MCF 10A (cell line): ENCODE measurements around the gene FBLN5. TPM values are rescaled to one million over a fixed set of nuclear protein-coding genes. Genes with fewer than 3 reads are reported as not detected.

ENCODE experiments used
- BruUV-seq: library from RNA; stranded (reverse); fragments of 400-500 nt; replicated peaks from 2 replicates; lab custom pipeline; 2021; lab: Mats Ljungman, UMichigan
- CTCF ChIA-PET: fragments of 300-600 bp; sonication (Branson Sonifier 250); formaldehyde crosslinking; extraction: SDS; loops from one replicate; lab custom pipeline; 2021; ENCODE audit warnings: antibody characterized with exemption, inconsistent platforms; lab: Yijun Ruan, JAX
- POLR2A ChIA-PET: fragments of 300-600, 350-650 bp; sonication (Branson Sonifier 250); formaldehyde crosslinking; extraction: SDS; loops from one replicate; lab custom pipeline; 2020; ENCODE audit warnings: antibody characterized with exemption, inconsistent platforms; lab: Yijun Ruan, JAX
- DNase-seq: peaks from one replicate; pipeline ENCODE4 v3.0.0-alpha.2; 2018; ENCODE audit not compliant: unreplicated experiment
- H3K27ac Mint-ChIP-seq: one replicate; pipeline ENCODE4 v1.8.0; 2022; ENCODE audit warnings: mild to moderate bottlenecking, low read depth, mixed read lengths; ENCODE audit not compliant: unreplicated experiment
- H3K27me3 Mint-ChIP-seq: one replicate; pipeline ENCODE4 v1.8.0; 2022; ENCODE audit warnings: mixed read lengths; ENCODE audit not compliant: insufficient read depth, unreplicated experiment
- H3K36me3 Mint-ChIP-seq: one replicate; pipeline ENCODE4 v1.8.0; 2022; ENCODE audit warnings: mild to moderate bottlenecking, moderate library complexity, mixed read lengths; ENCODE audit not compliant: insufficient read depth, unreplicated experiment
- H3K4me1 Mint-ChIP-seq: one replicate; pipeline ENCODE4 v1.8.0; 2022; ENCODE audit warnings: mixed read lengths; ENCODE audit not compliant: insufficient read depth, unreplicated experiment
- H3K4me3 Mint-ChIP-seq: one replicate; pipeline ENCODE4 v1.8.0; 2022; ENCODE audit warnings: mild to moderate bottlenecking, moderate library complexity, mixed read lengths; ENCODE audit not compliant: unreplicated experiment
- H3K9me3 Mint-ChIP-seq: one replicate; pipeline ENCODE4 v1.8.0; 2022; ENCODE audit warnings: mixed read lengths; ENCODE audit not compliant: unreplicated experiment
- CTCF ChIP-seq: fragments of 200-600 bp; IDR thresholded peaks from one replicate; pipeline ENCODE4 v1.8.0; 2022; ENCODE audit warnings: antibody characterized with exemption, mild to moderate bottlenecking; ENCODE audit not compliant: unreplicated experiment
- intact Hi-C: fragments of 100-400 bp; cut with micrococcal nuclease; formaldehyde crosslinking; loops from 2 replicates; pipeline ENCODE4 v1.14.1; 2022
- total RNA-seq: library from RNA; stranded (reverse); gene quantifications from 2 replicates; pipeline ENCODE4 v1.2.3, GENCODE V29; 2022

Gene FBLN5
- total RNA-seq, 1 experiment from 2014 or later = 14.8 TPM

DNA sequence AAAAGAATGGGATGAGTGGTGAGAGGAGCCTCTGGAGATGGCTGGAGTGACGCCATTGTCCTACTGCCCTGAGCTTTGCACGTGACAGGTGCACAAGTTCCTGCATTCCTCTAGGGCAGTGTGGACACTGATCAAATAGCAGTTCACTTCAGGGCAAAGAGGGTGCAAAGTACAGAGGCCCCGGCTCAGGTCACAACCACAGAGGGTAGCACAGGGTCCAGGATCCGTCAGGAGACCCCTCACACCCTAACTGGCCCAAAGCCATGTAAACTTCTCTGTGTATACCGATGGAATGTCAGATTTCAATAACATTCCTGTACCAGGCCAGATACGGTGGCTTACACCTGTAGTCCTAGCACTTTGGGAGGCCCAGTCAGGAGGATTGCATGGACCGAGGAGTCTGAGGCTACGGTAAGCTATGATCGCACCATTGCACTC, 10.4 kb upstream of the FBLN5 start:
- CTCF ChIA-PET = interaction anchor here (0.8 kb wide), 1 partner anchor 46 kb away, joined by 6 read pairs; no protein-coding TSS in a partner anchor
- H3K27me3 Mint-ChIP-seq = no peaks in the 10 kb centered on the region

DNA sequence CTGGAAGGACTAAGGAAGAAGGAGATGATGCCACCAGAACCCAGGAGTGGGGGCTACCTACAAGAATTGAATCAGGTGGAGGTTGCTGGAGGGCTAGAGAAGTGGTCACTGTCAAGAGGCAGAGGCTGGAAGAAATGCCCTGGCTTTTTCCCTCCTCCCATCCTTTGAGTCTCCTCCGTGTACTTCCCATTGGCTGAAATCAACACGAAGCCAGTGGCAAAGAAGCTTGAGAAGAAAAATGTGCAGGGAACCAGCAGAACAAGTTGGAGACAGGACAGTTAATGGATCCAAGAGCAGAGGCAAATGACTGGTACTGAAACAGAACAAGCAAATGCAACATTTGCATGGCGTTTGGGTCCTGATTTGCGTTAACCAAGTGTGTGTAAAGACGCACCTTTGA, 9.1 kb upstream of the FBLN5 start:
- no TSS peak for BruUV-seq
- Mint-ChIP-seq H3K27ac (no peak overlapping the region), H3K27me3 (no peaks in the 10 kb centered on the region), H3K4me1 (no peaks in the 10 kb centered on the region), H3K36me3 (no peaks in the 10 kb centered on the region), H3K9me3 (no peaks in the 10 kb centered on the region), H3K4me3 (no peak overlapping the region)
- DNase-seq = no peak
- no peak for TF ChIP-seq CTCF
- POLR2A ChIA-PET = interaction anchor here (0.8 to 1.5 kb wide), 3 partner anchors 9 to 43 kb away, joined by 3 read pairs; no protein-coding TSS in a partner anchor
- intact Hi-C loops = no loop called here
- CTCF ChIA-PET = no interaction called here

More for the DNA sequence above, 10.4 kb upstream of the FBLN5 start:
- no TSS peak for BruUV-seq
- Mint-ChIP-seq H3K4me1 (no peaks in the 10 kb centered on the region), H3K9me3 (no peaks in the 10 kb centered on the region), H3K4me3 (no peak overlapping the region), H3K27ac (no peak overlapping the region), H3K36me3 (peaks cover 6% of the 10 kb centered on the region)
- POLR2A ChIA-PET = interaction anchor here (1.5 kb wide), 1 partner anchor 8 kb away, joined by 3 read pairs; no protein-coding TSS in a partner anchor
- DNase-seq = no peak
- intact Hi-C loops = no loop called here
- TF ChIP-seq CTCF = no peak

- H3K4me1 Mint-ChIP-seq = no peaks in the 10 kb centered on the region
- no peaks in the 10 kb centered on the region for H3K27me3 Mint-ChIP-seq
- no TSS peak for BruUV-seq
- ChIA-PET CTCF (no interaction called here), POLR2A (interaction anchor here (0.7 kb wide), 1 partner anchor 20 kb away, joined by 4 read pairs; no protein-coding TSS in a partner anchor)
- H3K27ac Mint-ChIP-seq = no peak overlapping the region
- no peaks in the 10 kb centered on the region for H3K36me3 Mint-ChIP-seq
- no peak for TF ChIP-seq CTCF
- no peak overlapping the region for H3K4me3 Mint-ChIP-seq
- no peak for DNase-seq
- no peaks in the 10 kb centered on the region for H3K9me3 Mint-ChIP-seq
- intact Hi-C loops = no loop called here
These were observed 7.7 kb upstream of the FBLN5 start for GRCh38 chr14:91955168-91955567.

DNA sequence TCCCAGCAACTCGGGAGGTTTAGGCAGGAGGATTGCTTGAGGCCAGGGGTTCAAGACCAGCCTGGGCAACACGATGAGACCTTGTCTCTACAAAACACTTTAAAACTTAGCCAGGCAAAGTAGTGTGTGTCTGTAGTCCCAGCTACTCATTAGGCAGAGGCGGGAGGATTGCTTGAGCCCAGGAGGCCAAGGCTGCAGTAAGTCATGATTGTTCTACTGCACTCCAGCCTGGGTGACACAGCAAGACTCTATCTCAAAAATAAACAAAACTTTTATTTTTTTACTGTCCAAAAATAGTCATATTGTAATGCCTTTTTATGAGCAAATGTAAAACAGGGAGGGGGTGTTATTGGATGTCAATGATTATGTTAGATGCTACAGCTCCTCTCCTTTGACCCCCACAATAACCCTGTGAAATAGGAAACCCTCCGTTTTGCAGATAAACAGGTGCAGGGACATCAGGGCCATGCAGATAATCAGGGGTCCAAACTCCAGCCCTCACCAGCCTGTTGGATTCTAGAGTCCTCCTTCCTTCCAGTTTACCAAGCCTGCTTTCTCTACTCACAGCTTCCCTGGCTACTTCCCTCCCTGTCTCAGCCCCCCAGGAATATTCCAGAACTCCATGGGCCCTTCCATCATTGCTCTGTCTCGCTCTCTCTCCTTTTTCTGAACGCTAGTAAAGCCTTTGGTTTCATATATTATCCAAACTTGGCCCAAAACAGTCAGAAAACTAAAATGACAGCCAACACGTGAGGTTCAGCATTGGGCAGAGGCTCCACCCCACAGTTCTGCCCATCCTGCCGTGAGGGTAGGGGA, 5.9 kb upstream of the FBLN5 start:
- no peak for DNase-seq
- Mint-ChIP-seq H3K4me3 (no peak overlapping the region), H3K4me1 (peaks cover under 1% of the 10 kb centered on the region), H3K36me3 (no peaks in the 10 kb centered on the region), H3K9me3 (no peaks in the 10 kb centered on the region), H3K27me3 (no peaks in the 10 kb centered on the region), H3K27ac (no peak overlapping the region)
- TF ChIP-seq CTCF = no peak
- no TSS peak for BruUV-seq
- intact Hi-C loops = no loop called here
- ChIA-PET CTCF (interaction anchor here (0.6 kb wide), 1 partner anchor 781 kb away, joined by 4 read pairs; no protein-coding TSS in a partner anchor), POLR2A (interaction anchor here (0.5 kb wide), 1 partner anchor 8 kb away, joined by 3 read pairs; no protein-coding TSS in a partner anchor)
